Measurements from ENCODE around the gene MUC22. TPM values are rescaled to one million over a fixed set of nuclear protein-coding genes. Genes with fewer than 3 reads are reported as not detected.

The MUC22 gene
- polyA plus RNA-seq, 1 donor (not counting 4 experiments of a cell fraction or from before 2014, with no cell fraction given): not detected

DNA sequence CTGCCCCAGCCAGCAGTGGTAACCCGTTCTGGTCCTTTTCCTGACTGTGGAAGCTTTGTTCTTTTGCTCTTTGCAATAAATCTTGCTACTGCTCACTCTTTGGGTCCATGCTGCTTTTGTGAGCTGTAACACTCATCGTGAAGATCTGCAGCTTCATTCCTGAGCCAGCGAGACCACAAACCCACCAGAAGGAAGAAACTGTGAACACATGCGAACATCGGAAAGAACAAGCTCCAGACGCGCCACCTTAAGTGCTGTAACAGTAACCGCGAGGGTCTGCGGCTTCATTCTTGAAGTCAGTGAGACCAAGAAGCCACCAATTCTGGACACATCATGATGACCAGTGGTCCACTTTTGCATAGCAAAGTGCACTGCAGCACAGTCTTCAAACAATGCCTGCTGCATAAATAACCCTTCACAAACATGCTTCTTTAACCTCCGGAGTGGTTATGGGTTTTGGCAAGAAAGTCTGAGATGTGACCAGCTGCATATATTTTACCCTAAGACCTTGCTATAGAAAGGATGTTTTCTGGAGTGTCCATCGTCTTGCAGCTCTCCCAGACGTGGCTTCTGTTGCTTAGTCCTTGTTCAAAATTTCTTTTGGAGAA lies 8.9 kb upstream of the MUC22 start:
- H3K4me2 ChIP-seq (ENCODE audit: control insufficient read depth, extremely low read depth, insufficient read depth, low read depth, low read length): no peak overlapping the region
- H3K4me3 ChIP-seq (ENCODE audit: control insufficient read depth in 2 of 3, extremely low read depth in 1 of 3, insufficient read depth in 2 of 3, low read depth in 1 of 3, low read length in 3 of 3): no peak overlapping the region
- no peak overlapping the region for H3K9ac ChIP-seq (ENCODE audit: control insufficient read depth, extremely low read depth, insufficient read depth, low read length)
- H3K27me3 ChIP-seq (ENCODE audit: control insufficient read depth, extremely low read depth, insufficient read depth, low read length): no peaks in the 10 kb centered on the region
- peaks cover 6% of the 10 kb centered on the region for H3K4me1 ChIP-seq (ENCODE audit: control insufficient read depth, extremely low read depth, insufficient read depth, low read length)
- no peaks in the 10 kb centered on the region for H3K9me1 ChIP-seq (ENCODE audit: control insufficient read depth, extremely low read depth, insufficient read depth, low read length)
- H3K36me3 ChIP-seq (ENCODE audit: control insufficient read depth in 2 of 2, extremely low read depth in 1 of 2, insufficient read depth in 2 of 2, low read length in 2 of 2): no peaks in the 10 kb centered on the region
- no peaks in the 10 kb centered on the region for H3K79me2 ChIP-seq (ENCODE audit: control insufficient read depth, insufficient read depth, low read length)
- no peak overlapping the region for H3K27ac ChIP-seq (ENCODE audit: control insufficient read depth, insufficient read depth, low read length)
- DNase-seq (ENCODE audit: low read depth, low spot score) (no peak), FAIRE-seq (no peak)
- TF ChIP-seq, protein P1, sequence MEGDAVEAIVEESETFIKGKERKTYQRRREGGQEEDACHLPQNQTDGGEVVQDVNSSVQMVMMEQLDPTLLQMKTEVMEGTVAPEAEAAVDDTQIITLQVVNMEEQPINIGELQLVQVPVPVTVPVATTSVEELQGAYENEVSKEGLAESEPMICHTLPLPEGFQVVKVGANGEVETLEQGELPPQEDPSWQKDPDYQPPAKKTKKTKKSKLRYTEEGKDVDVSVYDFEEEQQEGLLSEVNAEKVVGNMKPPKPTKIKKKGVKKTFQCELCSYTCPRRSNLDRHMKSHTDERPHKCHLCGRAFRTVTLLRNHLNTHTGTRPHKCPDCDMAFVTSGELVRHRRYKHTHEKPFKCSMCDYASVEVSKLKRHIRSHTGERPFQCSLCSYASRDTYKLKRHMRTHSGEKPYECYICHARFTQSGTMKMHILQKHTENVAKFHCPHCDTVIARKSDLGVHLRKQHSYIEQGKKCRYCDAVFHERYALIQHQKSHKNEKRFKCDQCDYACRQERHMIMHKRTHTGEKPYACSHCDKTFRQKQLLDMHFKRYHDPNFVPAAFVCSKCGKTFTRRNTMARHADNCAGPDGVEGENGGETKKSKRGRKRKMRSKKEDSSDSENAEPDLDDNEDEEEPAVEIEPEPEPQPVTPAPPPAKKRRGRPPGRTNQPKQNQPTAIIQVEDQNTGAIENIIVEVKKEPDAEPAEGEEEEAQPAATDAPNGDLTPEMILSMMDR (optimal IDR thresholded peaks at IDR 0.05 in 1 of 3, IDR thresholded peaks at IDR 0.05 in 1 of 3, conservative IDR thresholded peaks at IDR 0.05 in 1 of 3; ENCODE audit: extremely low read depth in 1 of 3, insufficient read depth in 2 of 3, low read length in 3 of 3): no peak
- TF ChIP-seq EZH2 (IDR thresholded peaks at IDR 0.05; ENCODE audit: low read length): no peak
- no peak overlapping the region for H2AFZ ChIP-seq (ENCODE audit: control insufficient read depth, low read length)
- dilution Hi-C loops (cut with MboI; ENCODE audit: extremely low pct_ligation_motif_present, low sequenced_read_pairs): no loop called here
- H4K20me1 ChIP-seq (ENCODE audit: control insufficient read depth, extremely low read depth, insufficient read depth, low read length): no peaks in the 10 kb centered on the region
- no peaks in the 10 kb centered on the region for H3K9me3 ChIP-seq (ENCODE audit: control insufficient read depth, low read depth, low read length)

DNA sequence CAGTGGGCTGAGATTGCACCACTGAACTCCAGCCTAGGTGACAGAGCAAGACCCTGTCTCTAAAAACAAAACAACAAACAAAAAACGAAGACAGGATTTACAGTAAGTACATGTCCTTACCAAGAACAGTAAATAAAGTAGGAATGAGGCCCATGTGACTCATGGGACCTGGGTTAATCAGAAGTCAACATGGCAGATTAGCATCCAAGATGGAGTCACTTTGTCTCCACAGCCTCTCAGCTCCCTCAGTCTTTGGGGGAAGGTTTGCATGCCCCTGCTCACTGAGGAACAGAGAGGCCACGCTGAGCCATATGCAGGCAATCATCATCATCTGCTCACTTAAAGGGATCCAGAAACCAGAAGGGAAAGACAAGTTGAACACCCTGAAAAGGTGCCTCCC lies 7.8 kb upstream of the MUC22 start:
- Histone ChIP-seq H3K9me1 (ENCODE audit: control insufficient read depth, extremely low read depth, insufficient read depth, low read length) (no peaks in the 10 kb centered on the region), H3K4me2 (ENCODE audit: control insufficient read depth, extremely low read depth, insufficient read depth, low read depth, low read length) (no peak overlapping the region), H3K27me3 (ENCODE audit: control insufficient read depth, extremely low read depth, insufficient read depth, low read length) (no peaks in the 10 kb centered on the region), H3K36me3 (ENCODE audit: control insufficient read depth in 2 of 2, extremely low read depth in 1 of 2, insufficient read depth in 2 of 2, low read length in 2 of 2) (no peaks in the 10 kb centered on the region), H3K9ac (ENCODE audit: control insufficient read depth, extremely low read depth, insufficient read depth, low read length) (no peak overlapping the region), H3K9me3 (ENCODE audit: control insufficient read depth, low read depth, low read length) (no peaks in the 10 kb centered on the region), H3K79me2 (ENCODE audit: control insufficient read depth, insufficient read depth, low read length) (no peaks in the 10 kb centered on the region), H3K4me1 (ENCODE audit: control insufficient read depth, extremely low read depth, insufficient read depth, low read length) (peaks cover 7% of the 10 kb centered on the region), H3K4me3 (ENCODE audit: control insufficient read depth in 2 of 3, extremely low read depth in 1 of 3, insufficient read depth in 2 of 3, low read depth in 1 of 3, low read length in 3 of 3) (no peak overlapping the region), H2AFZ (ENCODE audit: control insufficient read depth, low read length) (no peak overlapping the region), H3K27ac (ENCODE audit: control insufficient read depth, insufficient read depth, low read length) (no peak overlapping the region), H4K20me1 (ENCODE audit: control insufficient read depth, extremely low read depth, insufficient read depth, low read length) (no peaks in the 10 kb centered on the region)
- no peak for TF ChIP-seq EZH2 (IDR thresholded peaks at IDR 0.05; ENCODE audit: low read length)
- TF ChIP-seq, protein P1 (optimal IDR thresholded peaks at IDR 0.05 in 1 of 3, IDR thresholded peaks at IDR 0.05 in 1 of 3, conservative IDR thresholded peaks at IDR 0.05 in 1 of 3; ENCODE audit: extremely low read depth in 1 of 3, insufficient read depth in 2 of 3, low read length in 3 of 3): no peak
- FAIRE-seq (no peak), DNase-seq (ENCODE audit: low read depth, low spot score) (no peak)
- dilution Hi-C loops (cut with MboI; ENCODE audit: extremely low pct_ligation_motif_present, low sequenced_read_pairs): no loop called here

All from keratinocyte (primary cell).